D721Med (cell line): ENCODE data around the gene GCAT.

Experiments used
- DNase-seq: peaks from one replicate; pipeline ENCODE4 v3.0.0; 2011; ENCODE audit warnings: low spot score; ENCODE audit not compliant: insufficient read length
- FAIRE-seq: peaks from 2 replicates; lab custom pipeline; 2011; peaks lifted over from hg19 to GRCh38; lab: Jason Lieb, UNC
- CTCF ChIP-seq: IDR thresholded peaks from 2 replicates; pipeline ENCODE4 v1.5.1; 2012; ENCODE audit warnings: mild to moderate bottlenecking, control low read depth; ENCODE audit not compliant: insufficient read depth; ENCODE audit errors: missing control alignments

Gene GCAT

DNA sequence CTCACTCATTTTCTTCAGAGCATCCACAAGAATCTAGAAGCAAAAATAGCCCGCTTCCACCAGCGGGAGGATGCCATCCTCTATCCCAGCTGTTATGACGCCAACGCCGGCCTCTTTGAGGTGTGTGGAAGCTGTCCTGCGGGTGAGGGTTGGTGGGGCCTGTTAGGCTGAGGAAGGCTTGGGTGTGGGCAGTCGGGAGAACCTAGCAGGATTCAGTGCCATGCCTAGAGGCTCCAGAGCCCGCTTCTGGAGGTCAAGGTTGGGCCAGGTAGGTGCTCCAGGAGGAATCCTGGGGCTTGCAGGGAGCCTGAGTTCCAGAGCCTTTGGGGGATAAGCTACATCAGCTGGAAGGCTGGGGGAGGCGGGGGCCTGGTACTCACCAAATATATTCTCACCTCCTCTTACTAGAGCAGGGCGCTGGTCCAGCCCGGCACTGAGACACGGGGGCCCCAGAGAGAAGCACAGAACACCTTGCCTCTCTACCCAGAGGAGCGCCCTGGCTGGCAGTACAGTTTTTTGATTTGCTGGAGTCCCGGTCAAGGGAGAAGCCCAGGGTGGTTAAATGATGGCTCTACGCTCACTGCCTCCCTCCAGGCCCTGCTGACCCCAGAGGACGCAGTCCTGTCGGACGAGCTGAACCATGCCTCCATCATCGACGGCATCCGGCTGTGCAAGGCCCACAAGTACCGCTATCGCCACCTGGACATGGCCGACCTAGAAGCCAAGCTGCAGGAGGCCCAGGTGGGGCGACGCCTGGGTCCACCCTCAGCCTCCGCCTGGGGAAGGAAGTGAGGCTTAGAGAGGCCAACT, 5.3 kb downstream of the GCAT start:
- DNase-seq (no peak), FAIRE-seq (no peak)
- TF ChIP-seq CTCF, result no peak

GRCh38 chr22:37815593-37815992, 7.9 kb downstream of the GCAT start:
- DNase-seq, result no peak
- no peak for TF ChIP-seq CTCF
- FAIRE-seq, result no peak

DNA sequence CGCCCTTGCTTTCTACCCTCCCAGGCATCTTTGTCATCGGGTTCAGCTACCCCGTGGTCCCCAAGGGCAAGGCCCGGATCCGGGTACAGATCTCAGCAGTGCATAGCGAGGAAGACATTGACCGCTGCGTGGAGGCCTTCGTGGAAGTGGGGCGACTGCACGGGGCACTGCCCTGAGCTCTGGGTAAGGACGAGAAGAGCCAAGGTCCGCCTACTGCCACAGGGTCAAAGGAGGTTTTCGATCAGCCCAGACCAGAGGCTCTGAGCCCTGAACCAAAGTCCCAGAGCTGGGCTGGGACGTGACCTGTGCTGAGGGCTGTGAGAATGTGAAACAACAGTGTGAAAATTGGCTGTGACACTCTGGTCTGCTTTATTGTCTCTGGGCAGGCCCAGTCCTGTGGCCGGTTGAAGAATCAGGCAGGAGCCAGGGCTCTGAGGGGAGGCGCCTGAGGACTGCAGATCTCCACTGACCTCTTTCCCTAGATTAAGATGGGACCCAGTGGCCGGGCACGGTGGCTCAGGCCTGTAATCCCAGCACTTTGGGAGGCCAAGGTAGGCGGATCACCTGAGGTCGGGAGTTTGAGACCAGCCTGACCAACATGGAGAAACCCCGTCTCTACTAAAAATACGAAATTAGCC, 8.9 kb downstream of the GCAT start:
- FAIRE-seq, result no peak

DNA sequence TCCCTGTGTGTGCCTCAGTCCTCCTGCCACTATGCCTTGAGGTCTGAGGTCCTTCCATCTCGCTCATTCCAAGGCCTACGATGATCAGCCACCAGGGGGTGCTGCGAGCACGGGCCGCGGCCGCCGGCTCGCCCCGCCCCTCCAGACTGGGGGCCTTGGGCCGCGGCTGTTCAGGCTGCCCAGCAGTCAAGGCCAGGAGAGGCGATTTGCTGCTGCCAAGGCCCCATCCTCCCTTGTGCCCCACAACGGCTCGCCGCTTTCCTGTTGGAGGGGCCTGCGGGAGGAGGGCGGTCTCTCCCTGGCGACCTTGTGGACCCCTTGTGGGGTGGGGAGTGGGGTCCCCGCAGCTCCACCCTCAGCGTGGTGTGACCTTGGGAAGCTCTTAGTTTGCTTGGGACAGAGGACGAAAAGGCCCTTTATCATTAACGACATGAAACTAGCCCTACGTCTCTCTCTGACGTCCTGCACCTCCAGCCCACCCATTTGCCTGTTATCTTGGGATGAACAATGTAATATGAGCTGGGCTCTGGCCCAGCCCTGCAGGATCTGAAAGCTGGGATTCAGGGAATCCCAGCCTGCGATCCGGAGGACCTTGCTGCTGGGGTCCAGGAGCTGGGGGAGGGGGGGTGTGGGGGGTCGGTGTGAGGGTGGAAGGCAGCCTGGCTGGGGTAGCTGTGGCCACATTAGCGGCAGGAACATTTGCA, 10.1 kb downstream of the GCAT start:
- peak; percentile 82 for TF ChIP-seq CTCF
- no peak for FAIRE-seq
- peak; percentile 69 for DNase-seq

More for the DNA sequence above, 8.9 kb downstream of the GCAT start:
- no peak for TF ChIP-seq CTCF
- DNase-seq, result peak; percentile 2

- no peak for TF ChIP-seq CTCF
- no peak for FAIRE-seq
- DNase-seq, result no peak
Observed at GRCh38 chr22:37818409-37819104, 10.8 kb downstream of the GCAT start.

DNA sequence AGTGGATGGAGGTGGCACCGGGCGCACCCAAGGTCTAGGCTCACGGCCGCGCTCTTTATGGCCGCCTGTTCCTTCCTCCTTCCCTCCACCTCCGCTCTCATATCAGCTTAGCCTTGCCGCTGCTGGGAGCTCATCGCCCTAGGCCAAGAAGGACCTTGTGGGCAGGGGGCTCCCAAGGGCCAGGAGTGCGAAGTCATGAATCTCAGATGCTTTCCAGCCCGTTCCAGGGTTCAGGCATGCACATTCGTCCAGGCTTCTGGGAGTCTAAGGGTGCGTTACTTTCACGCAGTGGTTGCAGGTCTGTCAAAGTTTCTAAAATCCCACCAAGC, 11.3 kb downstream of the GCAT start:
- peak; percentile 1 for DNase-seq
- TF ChIP-seq CTCF, result no peak
- FAIRE-seq, result no peak
